PFSK-1 (cell line): Measurements from ENCODE around the gene HIPK2.

Experiments
- FOXP2 ChIP-seq: optimal IDR thresholded peaks from 2 replicates; pipeline ENCODE3; 2011; ENCODE audit warnings: borderline replicate concordance, control low read depth, inconsistent platforms; ENCODE audit not compliant: insufficient read depth; ENCODE audit errors: extremely low read length, extremely low read depth
- POLR2AphosphoS5 ChIP-seq: IDR thresholded peaks from 2 replicates; pipeline ENCODE4 v1.6.1; 2012; ENCODE audit warnings: low read depth, mild to moderate bottlenecking, control low read depth, low read length, moderate library complexity
- REST ChIP-seq, 2 experiments: IDR thresholded peaks; 2 replicates each; pipeline versions ENCODE4 v1.6.1 to v1.8.0; 2011 to 2012; ENCODE audit warnings: low read depth in 2 of 2, low read length in 2 of 2, control low read depth in 1 of 2, inconsistent platforms in 1 of 2, mild to moderate bottlenecking in 1 of 2, moderate library complexity in 1 of 2; ENCODE audit not compliant: insufficient read depth in 1 of 2
- SIN3A ChIP-seq: IDR thresholded peaks from 2 replicates; pipeline ENCODE4 v1.6.1; 2012; ENCODE audit warnings: mild to moderate bottlenecking, low read length, moderate library complexity, borderline replicate concordance; ENCODE audit not compliant: insufficient read depth
- TAF1 ChIP-seq: IDR thresholded peaks from 2 replicates; pipeline ENCODE4 v1.6.1; 2012; ENCODE audit warnings: low read length, control low read depth, borderline replicate concordance; ENCODE audit not compliant: insufficient read depth

The HIPK2 gene

GRCh38 chr7:139560199-139560598 lies 217.6 kb downstream of the HIPK2 start:
- TF ChIP-seq REST (IDR thresholded peaks at IDR 0.05; ENCODE audit: insufficient read depth in 1 of 2, low read depth in 2 of 2, low read length in 2 of 2) (no peak), SIN3A (no peak), TAF1 (no peak), POLR2AphosphoS5 (no peak), FOXP2 (no peak)

GRCh38 chr7:139559364-139560105 lies 218.3 kb downstream of the HIPK2 start:
- TF ChIP-seq REST (IDR thresholded peaks at IDR 0.05; ENCODE audit: insufficient read depth in 1 of 2, low read depth in 2 of 2, low read length in 2 of 2) (no peak), TAF1 (no peak), POLR2AphosphoS5 (no peak), FOXP2 (no peak), SIN3A (no peak)

- TF ChIP-seq FOXP2 (no peak), TAF1 (no peak), REST (IDR thresholded peaks at IDR 0.05; ENCODE audit: insufficient read depth in 1 of 2, low read depth in 2 of 2, low read length in 2 of 2) (no peak), SIN3A (no peak), POLR2AphosphoS5 (no peak)
These were observed 219.8 kb downstream of the HIPK2 start for GRCh38 chr7:139557857-139558581.

- TF ChIP-seq SIN3A (no peak), POLR2AphosphoS5 (no peak), FOXP2 (no peak), REST (IDR thresholded peaks at IDR 0.05; ENCODE audit: insufficient read depth in 1 of 2, low read depth in 2 of 2, low read length in 2 of 2) (no peak), TAF1 (no peak)
These were observed 229.3 kb downstream of the HIPK2 start for GRCh38 chr7:139548302-139549028.
